Urinary bladder (tissue), 4 donors: ENCODE measurements around the gene CDIPT. TPM values are rescaled to one million over a fixed set of nuclear protein-coding genes. Genes with fewer than 3 reads are reported as not detected.
"Not testable (repeated sequence)": the region's sequence is repeated elsewhere in the genome, so short reads cannot be mapped to it uniquely, and the experiment has no call there.

Experiments used
- DNase-seq: peaks from one replicate; pipeline ENCODE4 v3.0.0-alpha.2; 2015; ENCODE audit errors: extremely low spot score
- H3K27ac ChIP-seq: one replicate; pipeline ENCODE4 v1.5.1; 2013; ENCODE audit warnings: low read depth, mild to moderate bottlenecking, moderate library complexity
- H3K36me3 ChIP-seq: one replicate; pipeline ENCODE4 v1.6.1; 2013; ENCODE audit warnings: mild to moderate bottlenecking, moderate library complexity; ENCODE audit not compliant: insufficient read depth
- H3K4me1 ChIP-seq: one replicate; pipeline ENCODE4 v1.6.1; 2013; ENCODE audit warnings: mild to moderate bottlenecking, moderate library complexity; ENCODE audit not compliant: insufficient read depth
- H3K4me3 ChIP-seq: one replicate; pipeline ENCODE4 v1.5.1; 2013; ENCODE audit warnings: low read depth, low read length
- WGBS: extraction: QIAGEN DNeasy Blood & Tissue Kit; methylation state at CpG from one replicate; pipeline ENCODE4 v1.1.7; 2013; 5-methylcytosine and 5-hydroxymethylcytosine counted together
- polyA plus RNA-seq: library from polyadenylated mRNA; stranded (reverse); fragments of 200-250 nt; gene quantifications from one replicate; pipeline ENCODE4 v1.2.3, GENCODE V29; 2013
- total RNA-seq: library from RNA; depleted of rRNA; stranded (reverse); fragments of >200 nt; gene quantifications from one replicate; pipeline ENCODE4 v1.2.3, GENCODE V29; 2014
- donor health status: healthy with polysubstance abuse.
- donor health status: healthy.

The CDIPT gene
- total and polyA plus RNA-seq, 2 donors, result 35.1 to 179 TPM

DNA sequence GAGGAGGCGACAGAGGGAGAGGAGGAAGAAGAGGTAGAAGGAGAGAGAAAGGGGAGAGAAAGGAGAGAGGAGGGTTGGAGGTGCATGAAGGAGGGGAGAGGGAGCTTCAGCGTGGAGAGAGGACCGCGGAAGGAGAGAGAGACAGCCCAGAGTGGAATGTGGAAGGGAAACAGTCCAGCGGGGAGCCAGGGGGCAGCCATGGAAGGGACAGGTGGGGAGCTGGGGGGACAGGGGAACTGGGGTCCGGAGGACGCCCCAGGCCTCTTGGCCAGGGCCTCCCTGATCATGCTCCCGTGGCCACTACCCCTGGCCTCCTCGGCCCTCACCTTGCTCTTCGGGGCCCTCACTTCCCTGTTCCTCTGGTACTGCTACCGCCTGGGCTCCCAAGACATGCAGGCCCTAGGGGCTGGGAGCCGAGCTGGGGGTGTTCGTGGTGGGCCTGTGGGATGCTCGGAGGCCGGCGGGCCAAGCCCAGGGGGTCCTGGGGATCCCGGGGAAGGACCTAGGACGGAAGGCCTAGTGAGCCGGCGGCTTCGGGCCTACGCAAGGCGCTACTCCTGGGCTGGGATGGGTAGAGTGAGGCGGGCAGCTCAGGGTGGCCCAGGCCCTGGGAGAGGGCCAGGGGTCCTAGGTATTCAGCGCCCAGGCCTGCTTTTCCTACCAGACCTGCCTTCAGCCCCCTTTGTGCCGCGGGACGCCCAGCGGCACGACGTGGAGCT is 38.0 kb upstream of the CDIPT start:
- 52% methylated on average over 31 of the region's 31 CpGs for WGBS
- DNase-seq, result no peak
- no peaks in the 10 kb centered on the region for H3K36me3 ChIP-seq
- no peak overlapping the region for H3K4me3 ChIP-seq
- H3K4me1 ChIP-seq, result no peaks in the 10 kb centered on the region
- no peak overlapping the region for H3K27ac ChIP-seq

DNA sequence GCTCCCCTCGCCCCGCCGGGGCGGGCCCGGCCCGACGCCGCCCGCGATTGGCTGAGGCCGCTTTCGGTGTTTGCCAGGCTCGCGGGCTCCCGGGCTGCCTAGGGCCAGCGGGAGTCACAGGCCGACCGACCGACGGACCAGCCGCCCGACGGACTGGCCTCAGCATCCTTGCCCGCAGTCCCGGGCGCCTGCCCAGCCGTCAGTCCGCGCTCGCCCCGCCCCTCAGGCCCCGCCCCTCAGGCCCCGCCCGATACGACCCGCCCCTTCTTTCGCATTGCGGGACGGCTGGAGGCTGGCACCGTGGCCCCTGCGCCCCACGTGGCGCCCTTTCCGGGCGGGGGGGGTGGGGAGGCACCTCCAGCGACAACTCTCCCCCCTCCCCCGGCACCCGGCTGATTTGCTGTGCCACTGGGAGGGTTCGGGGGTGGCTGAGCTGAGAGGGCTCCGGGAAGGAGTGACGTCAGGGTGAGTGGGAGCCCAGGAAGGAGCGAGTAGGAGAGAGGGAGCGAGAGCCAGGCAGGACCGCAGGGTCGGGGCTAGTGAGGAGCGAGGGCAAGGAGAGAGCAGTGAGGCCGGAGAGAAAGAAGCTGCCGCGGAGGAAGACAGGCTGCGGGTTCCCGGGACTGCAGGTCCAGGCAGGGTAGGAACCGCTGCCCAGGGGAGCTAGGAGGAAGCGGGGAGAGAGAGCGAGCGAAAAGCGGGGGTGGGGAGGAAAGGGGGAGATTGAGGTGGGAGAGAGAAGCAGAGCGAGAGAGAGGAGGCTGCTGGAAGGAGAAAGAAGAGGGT is 37.3 kb upstream of the CDIPT start, which contains the start of gene ASPHD1:
Gene ASPHD1 (plus strand): TSS at position 387 of the 786 bp plus-strand sequence. CDS start 484 bp downstream, outside the sequence.
- H3K27ac ChIP-seq, result no peak within 1 kb of the TSS
- H3K4me1 ChIP-seq, result no peaks in the 10 kb centered on the region
- no peak for DNase-seq
- peak within 1 kb of the TSS; percentile 55 for H3K4me3 ChIP-seq
- H3K36me3 ChIP-seq, result no peaks in the 10 kb centered on the region
- WGBS, result 1% methylated on average over 67 of the region's 67 CpGs

- Histone ChIP-seq H3K4me1 (no peaks in the 10 kb centered on the region), H3K4me3 (peak within 1 kb of the TSS; percentile 55), H3K36me3 (no peaks in the 10 kb centered on the region), H3K27ac (no peak within 1 kb of the TSS)
- peak; percentile 77 for DNase-seq
- WGBS, result under 1% methylated on average over 29 of the region's 29 CpGs
These were observed 36.6 kb upstream of the CDIPT start, which contains the start of gene SEZ6L2 for GRCh38 chr16:29899516-29900101. SEZ6L2 (minus strand) TSS chr16:29899550; CDS start chr16:29899019, 531 bp downstream.

- no peak overlapping the region for H3K27ac ChIP-seq
- 2% methylated on average over 25 of the region's 25 CpGs for WGBS
- no peaks in the 10 kb centered on the region for H3K4me1 ChIP-seq
- H3K4me3 ChIP-seq, result no peak overlapping the region
- no peak for DNase-seq
- no peaks in the 10 kb centered on the region for H3K36me3 ChIP-seq
These were observed 35.9 kb upstream of the CDIPT start for GRCh38 chr16:29898804-29899515.

DNA sequence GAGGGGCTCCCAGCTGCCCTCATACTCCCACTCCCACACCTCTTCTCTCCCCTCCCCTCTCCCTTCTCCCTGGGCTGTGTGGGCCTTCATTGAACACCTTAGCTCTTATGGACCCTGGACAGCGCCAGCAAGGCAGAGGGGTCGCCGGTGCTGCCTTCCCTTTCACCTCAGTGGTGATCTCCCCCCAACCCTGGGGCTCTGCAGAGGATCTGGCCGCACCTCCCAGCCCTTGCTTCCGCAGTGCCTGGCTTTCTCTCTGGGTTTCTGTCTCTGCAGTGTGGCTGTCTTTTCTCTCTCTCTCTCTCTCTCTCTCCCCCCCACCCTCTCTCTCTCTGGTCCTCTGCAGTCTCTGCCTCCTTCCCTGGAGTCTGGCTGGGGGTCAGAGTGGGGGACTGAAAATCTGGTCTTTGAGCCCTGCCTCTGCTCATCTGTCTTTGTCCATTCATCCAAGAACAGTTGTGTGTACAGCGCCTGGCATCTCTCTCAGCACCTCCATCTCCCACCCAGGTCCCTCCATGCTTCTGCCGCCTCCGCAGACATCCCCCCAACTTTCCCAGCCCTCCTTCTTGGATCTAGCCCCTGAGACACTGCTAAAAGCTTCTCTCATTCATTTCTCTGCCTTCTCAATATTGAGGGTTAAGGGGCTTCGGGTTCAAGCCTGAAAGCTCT is 35.2 kb upstream of the CDIPT start:
- Histone ChIP-seq H3K36me3 (no peaks in the 10 kb centered on the region), H3K4me3 (no peak overlapping the region), H3K4me1 (no peaks in the 10 kb centered on the region), H3K27ac (no peak overlapping the region)
- WGBS, result 10% methylated on average over 9 of the region's 9 CpGs
- DNase-seq, result no peak

DNA sequence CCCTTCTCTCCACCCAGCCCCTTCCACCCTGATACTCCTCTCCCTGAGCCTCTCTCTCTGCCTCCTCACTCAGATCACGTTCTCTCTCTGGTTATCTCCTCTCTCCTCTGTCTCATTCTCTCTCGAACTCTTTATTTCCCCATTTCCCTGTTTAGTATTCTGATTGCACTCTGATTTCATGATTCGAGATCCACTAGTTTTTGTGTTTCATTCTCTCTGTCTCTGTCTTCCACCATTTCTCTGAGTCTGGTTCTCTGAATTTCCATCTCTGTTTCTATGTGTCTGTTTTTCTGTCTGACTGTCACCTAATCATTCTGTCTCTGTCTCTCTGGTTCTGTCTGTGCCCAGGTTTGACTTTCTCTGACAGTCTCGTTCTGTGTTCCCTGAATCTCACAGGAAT is 34.3 kb upstream of the CDIPT start:
- Histone ChIP-seq H3K4me1 (no peaks in the 10 kb centered on the region), H3K4me3 (no peak overlapping the region), H3K36me3 (no peaks in the 10 kb centered on the region), H3K27ac (no peak overlapping the region)
- no peak for DNase-seq
- WGBS, result 41% methylated on average over 4 of the region's 4 CpGs

DNA sequence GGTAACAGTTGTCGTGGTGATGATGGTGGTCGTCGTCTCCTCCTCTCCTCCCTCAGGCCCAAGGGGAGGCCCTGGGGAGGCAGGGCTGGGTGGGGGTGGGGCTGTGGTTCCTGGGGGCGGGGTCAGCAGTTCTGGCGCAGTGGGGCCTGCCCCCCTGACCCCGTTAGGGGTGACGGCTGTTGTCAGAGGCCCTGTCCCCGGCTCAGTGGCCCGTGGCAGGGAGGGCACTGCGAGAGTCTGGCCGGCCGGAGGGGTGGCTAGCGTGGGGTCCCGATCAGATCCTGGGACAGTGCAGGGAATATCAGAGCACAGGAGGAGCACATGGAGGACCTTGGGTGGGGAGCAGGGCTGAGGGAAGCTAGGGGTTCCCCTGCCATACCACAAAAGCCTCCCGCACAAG is 33.8 kb upstream of the CDIPT start:
- Histone ChIP-seq H3K4me1 (no peaks in the 10 kb centered on the region), H3K4me3 (no peak overlapping the region), H3K27ac (no peak overlapping the region), H3K36me3 (no peaks in the 10 kb centered on the region)
- WGBS, result 39% methylated on average over 14 of the region's 15 CpGs
- DNase-seq, result no peak

DNA sequence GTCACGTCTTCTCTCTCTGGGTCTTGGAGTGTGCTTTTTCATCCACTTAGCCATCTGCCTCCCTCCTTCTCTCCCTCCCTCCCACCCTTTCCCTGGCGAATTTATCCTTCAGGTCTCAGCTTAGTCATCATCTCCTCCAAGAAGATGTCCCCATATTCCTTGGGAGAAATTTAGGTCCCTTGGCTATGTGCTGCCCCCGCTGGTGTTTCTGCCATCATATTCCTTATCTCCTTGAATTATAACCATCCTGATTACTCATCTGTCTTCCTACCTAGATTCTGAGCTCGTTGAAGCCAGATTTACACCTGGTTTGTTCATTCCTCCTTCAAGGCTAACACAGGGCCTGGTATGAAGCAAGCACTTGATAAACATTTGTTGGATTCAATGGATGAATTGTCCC is 31.3 kb upstream of the CDIPT start:
- no peaks in the 10 kb centered on the region for H3K4me1 ChIP-seq
- H3K36me3 ChIP-seq, result no peaks in the 10 kb centered on the region
- DNase-seq, result no peak
- WGBS, result 78% methylated on average over 4 of the region's 4 CpGs
- no peak overlapping the region for H3K27ac ChIP-seq
- no peak overlapping the region for H3K4me3 ChIP-seq

DNA sequence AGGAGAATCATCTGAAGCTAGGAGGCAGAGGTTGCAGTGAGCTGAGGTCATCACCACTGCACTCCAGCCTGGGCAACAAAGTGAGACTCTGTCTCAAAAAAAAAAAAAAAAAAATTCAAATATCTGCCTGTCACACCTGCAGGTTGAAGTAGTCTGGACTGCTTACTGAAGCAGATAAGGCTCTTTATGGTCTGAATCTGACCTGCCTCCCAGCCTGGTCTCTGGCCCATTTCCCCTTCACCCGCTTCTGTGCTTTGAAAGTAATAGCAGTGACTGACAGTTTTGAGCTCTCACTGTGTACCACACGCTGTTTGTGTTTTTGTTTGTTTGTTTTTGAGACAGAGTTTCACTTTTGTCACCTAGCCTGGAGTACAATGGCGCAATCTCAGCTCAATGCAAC is 30.5 kb upstream of the CDIPT start:
- no peak for DNase-seq
- 93% methylated on average over 3 of the region's 3 CpGs for WGBS
- no peak overlapping the region for H3K4me3 ChIP-seq
- no peaks in the 10 kb centered on the region for H3K36me3 ChIP-seq
- H3K27ac ChIP-seq, result no peak overlapping the region
- H3K4me1 ChIP-seq, result no peaks in the 10 kb centered on the region

- Histone ChIP-seq H3K4me1 (no peaks in the 10 kb centered on the region), H3K36me3 (no peaks in the 10 kb centered on the region), H3K4me3 (no peak overlapping the region), H3K27ac (no peak overlapping the region)
- 91% methylated on average over 6 of the region's 6 CpGs for WGBS
- DNase-seq, result no peak
These were observed 29.4 kb upstream of the CDIPT start for GRCh38 chr16:29892458-29892813.

DNA sequence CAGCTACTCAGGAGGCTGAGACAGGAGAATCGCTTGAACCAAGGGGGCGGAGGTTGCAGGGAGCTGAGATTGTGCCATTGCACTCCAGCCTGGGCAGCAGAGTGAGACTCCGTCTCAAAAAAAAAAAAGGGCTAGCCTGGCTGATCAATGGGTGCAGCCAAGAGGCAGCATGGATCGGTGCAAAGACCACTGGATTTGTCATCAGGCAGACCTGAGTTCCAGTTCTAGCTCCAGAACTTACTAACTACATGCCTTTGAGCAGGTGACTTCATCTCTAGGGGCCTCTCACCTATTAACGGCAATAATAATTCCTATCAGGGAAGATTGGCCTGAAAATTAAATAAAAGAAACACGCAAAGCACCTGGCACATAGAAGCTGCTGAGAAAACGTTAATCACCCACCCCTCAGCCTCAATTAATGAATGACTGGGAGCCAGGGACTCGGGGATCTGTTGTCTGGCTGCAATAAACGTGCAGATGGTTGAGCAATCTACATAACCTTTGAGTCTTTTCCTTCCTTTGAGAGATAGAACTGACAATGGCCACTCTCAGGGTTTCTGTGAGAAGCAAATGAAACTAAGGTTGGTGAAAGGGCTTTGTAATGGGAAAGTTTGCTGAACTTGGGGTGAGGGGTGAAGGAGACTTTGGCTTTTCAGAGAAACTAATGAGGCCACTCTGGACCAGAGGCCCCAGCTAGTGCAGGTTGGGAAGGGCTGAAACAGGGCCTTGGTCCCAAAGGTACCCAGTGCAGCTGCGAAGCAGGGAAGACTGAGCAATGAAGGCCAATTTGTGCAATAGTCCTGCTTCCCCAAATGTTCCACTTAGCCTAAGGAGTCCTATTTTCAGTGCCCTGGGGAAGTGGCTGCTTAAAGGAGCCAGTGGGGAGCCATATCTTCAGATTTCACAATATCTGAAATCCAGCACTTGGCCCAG is 28.8 kb upstream of the CDIPT start:
- no peak overlapping the region for H3K4me3 ChIP-seq
- H3K27ac ChIP-seq, result no peak overlapping the region
- 71% methylated on average over 10 of the region's 10 CpGs for WGBS
- H3K4me1 ChIP-seq, result no peaks in the 10 kb centered on the region
- no peak for DNase-seq
- H3K36me3 ChIP-seq, result no peaks in the 10 kb centered on the region

DNA sequence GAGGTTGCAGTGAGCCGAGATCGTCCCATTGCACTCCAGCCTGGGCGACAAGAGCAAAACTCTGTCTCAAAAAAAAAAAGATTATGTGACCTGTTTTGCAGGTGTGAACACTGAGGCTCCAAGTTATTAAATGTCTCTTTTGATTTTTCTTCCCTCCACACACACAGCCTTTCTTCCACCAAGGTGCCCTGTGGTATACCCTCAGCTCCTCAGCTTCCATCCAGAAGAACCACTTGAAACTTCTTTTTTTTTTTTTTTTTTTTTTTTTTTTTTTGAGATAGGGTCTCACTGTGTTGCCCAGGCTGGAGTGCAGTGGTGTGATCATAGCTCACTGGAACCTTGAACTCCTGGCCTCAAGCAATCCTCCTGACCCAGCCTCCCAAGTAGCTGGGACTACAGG is 26.3 kb upstream of the CDIPT start:
- H3K36me3 ChIP-seq, H3K4me1 ChIP-seq: not testable (repeated sequence)
- 94% methylated on average over 3 of the region's 3 CpGs for WGBS

More for the DNA sequence above, 26.3 kb upstream of the CDIPT start:
- not testable (repeated sequence) for DNase-seq, H3K27ac ChIP-seq, H3K4me3 ChIP-seq
